GM19238 (cell line): ENCODE results near the gene MUC7.
"Not testable (repeated sequence)": the region's sequence is repeated elsewhere in the genome, so short reads cannot be mapped to it uniquely, and the experiment has no call there.

ENCODE experiments used
- DNase-seq: peaks from one replicate; pipeline ENCODE4 v3.0.0; 2011; ENCODE audit warnings: low spot score; ENCODE audit not compliant: insufficient read length

MUC7 gene

GRCh38 chr4:70471897-70472296 is at the start of gene MUC7:
MUC7 (plus strand) TSS chr4:70472197; CDS start chr4:70474022, 1,825 bp downstream.
- no peak for DNase-seq

GRCh38 chr4:70425306-70425705 is 46.7 kb upstream of the MUC7 start:
- no peak for DNase-seq

- DNase-seq: no peak
These were observed 45.2 kb upstream of the MUC7 start for GRCh38 chr4:70426789-70427188.

- DNase-seq: no peak
These were observed 34.8 kb upstream of the MUC7 start for GRCh38 chr4:70437197-70437596.

- no peak for DNase-seq
These were observed 29.5 kb upstream of the MUC7 start for GRCh38 chr4:70442474-70442873.

GRCh38 chr4:70443329-70443728 is 28.7 kb upstream of the MUC7 start:
- no peak for DNase-seq

- DNase-seq: no peak
These were observed 22.8 kb upstream of the MUC7 start for GRCh38 chr4:70449220-70449619.

- no peak for DNase-seq
These were observed 19.1 kb upstream of the MUC7 start for GRCh38 chr4:70452946-70453345.

GRCh38 chr4:70463335-70463734 is 8.7 kb upstream of the MUC7 start:
- DNase-seq: no peak

- DNase-seq: no peak
These were observed 1.7 kb downstream of the MUC7 start for GRCh38 chr4:70473679-70474078.

GRCh38 chr4:70488748-70489147 is 16.8 kb downstream of the MUC7 start:
- DNase-seq: no peak

GRCh38 chr4:70496231-70496630 is 24.2 kb downstream of the MUC7 start:
- DNase-seq: no peak

GRCh38 chr4:70501838-70502237 is 29.8 kb downstream of the MUC7 start:
- DNase-seq: not testable (repeated sequence)

- DNase-seq: no peak
These were observed 32.7 kb downstream of the MUC7 start for GRCh38 chr4:70504733-70505132.

- DNase-seq: peak; percentile 15
These were observed 33.3 kb downstream of the MUC7 start for GRCh38 chr4:70505151-70505748.

GRCh38 chr4:70508801-70509200 is 36.8 kb downstream of the MUC7 start:
- no peak for DNase-seq

GRCh38 chr4:70511365-70511764 is 39.4 kb downstream of the MUC7 start:
- DNase-seq: no peak

- no peak for DNase-seq
These were observed 43.6 kb downstream of the MUC7 start for GRCh38 chr4:70515367-70516250.

- DNase-seq: no peak
These were observed 46.3 kb downstream of the MUC7 start, which contains the start of gene AMTN for GRCh38 chr4:70518269-70518668. AMTN (plus strand) TSS chr4:70518569; CDS start chr4:70518778, 209 bp downstream.

GRCh38 chr4:70518716-70519115 is 46.7 kb downstream of the MUC7 start:
- DNase-seq: no peak

- no peak for DNase-seq
These were observed 50.6 kb downstream of the MUC7 start for GRCh38 chr4:70522626-70523025.

- DNase-seq: no peak
These were observed 59.0 kb downstream of the MUC7 start for GRCh38 chr4:70530997-70531396.

- no peak for DNase-seq
These were observed 60.0 kb downstream of the MUC7 start for GRCh38 chr4:70531981-70532380.
